Measurements from ENCODE around the gene KDM3B.
"Not testable (repeated sequence)": the region's sequence is repeated elsewhere in the genome, so short reads cannot be mapped to it uniquely, and the experiment has no call there.

KDM3B gene

DNA sequence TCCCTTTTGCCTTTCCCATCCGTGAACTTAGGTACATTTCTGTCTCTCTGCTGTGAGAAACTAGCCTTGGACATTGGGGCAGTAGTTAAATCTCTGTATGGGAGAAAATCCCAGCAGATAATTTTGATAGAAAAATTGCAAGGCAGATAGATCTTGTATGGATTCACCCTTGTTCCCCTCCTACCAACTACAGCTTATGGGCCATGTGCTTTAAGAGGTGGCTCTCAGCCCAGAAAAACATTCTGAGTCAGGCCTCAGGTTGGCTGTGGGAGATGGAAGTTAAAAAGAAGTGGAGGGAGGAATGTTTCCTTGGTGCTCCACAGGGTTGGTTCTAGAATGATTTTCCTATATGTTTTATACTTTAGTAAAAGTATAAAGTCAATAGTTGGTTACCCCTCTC is 1.4 kb upstream of the KDM3B start:
- DNase-seq, result no peak

GRCh38 chr5:138351517-138351916 is 968 bp upstream of the KDM3B start:
- no peak for DNase-seq

GRCh38 chr5:138352722-138353559 is 456 bp downstream of the KDM3B start:
- peak; percentile 64 to 73 for DNase-seq

GRCh38 chr5:138353560-138354080 is 1.1 kb downstream of the KDM3B start:
- DNase-seq, result no peak

GRCh38 chr5:138354387-138354786 is 1.9 kb downstream of the KDM3B start:
- DNase-seq, result no peak

DNA sequence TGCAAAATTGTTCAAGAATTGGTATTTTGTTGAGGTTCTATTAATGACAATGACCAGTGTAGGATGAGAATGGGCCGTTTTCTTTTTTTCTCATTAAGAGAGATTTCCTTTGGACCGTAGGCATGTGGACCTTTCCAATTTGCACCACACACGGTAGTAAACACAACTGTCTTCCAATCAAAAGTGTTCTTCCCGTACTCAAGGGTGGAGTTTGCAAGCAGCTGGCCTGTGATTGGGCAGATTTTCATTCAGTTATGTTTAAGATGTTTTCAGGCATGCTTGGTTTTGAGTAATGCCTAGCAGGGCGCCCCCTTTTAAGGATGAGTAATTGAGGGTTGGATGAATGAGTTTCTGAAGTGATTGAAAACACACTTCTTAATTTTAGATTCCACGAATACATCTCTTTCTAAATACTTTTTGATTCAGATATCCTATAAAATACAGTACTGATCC is 2.5 kb downstream of the KDM3B start:
- peak; percentile 50 to 66 for DNase-seq

DNA sequence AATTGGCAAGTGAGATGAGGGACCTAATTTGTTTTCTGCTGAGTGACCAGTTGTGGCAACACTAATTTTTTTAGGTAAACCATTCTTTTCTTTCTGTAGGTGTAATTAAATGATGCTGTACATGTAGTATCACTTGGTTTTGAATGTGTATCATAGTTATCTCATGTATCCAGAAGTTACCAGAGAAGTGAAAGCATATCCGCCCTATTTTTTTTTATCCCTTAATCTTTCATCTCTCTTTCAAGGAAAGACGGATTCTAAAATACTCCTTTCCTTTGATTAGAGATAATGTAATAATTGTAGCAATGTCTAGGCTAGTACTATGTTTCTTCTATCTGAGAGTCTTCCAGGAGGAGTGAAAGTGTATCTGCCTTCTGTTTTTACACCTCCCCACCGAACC is 7.1 kb downstream of the KDM3B start:
- DNase-seq, result no peak

DNA sequence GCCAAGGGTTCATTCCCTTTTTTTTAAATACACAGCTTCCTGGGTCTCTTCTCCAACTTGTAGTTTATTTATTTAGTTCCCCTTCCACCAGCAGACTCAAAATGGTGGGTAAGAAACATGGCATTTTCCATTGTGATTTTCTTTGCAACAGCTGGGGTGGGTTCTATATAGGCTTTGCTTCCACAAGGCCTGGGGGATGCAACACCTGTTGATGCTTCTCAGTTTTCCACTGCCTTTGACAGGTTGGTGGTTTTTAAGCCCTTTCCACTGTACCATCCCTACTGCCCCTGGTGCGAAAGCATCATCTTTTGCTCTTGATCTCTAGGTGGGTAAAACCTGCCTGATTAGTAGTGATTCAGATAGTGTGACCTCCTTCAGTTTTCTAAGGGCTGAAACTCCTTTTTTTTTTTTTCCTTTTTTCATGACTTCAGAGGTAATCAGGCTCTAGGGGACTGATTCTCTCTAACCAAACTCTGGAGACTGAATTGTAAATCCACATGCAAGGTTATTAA is 8.5 kb downstream of the KDM3B start:
- DNase-seq, result no peak

DNA sequence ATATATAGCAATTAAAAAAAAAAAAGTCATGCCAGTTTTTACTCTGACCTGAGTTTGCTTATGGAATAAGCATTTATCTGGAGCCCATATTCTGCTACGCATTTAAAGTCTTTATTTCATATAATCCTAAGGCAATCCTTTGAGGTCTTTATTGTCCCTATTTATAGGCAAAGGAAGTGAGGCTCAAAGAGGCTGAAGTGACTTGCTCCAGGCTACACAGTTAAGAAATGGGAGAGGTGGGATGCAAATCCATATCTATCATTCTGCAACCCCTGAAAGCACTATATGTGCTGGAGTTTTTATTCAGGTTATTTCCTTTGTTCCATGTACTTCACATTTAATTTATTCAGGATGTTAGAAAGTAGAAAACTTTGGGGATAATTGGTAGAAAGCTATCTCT is 12.1 kb downstream of the KDM3B start:
- DNase-seq, result no peak

- no peak for DNase-seq
These were observed 14.3 kb downstream of the KDM3B start for GRCh38 chr5:138366632-138367382.

DNA sequence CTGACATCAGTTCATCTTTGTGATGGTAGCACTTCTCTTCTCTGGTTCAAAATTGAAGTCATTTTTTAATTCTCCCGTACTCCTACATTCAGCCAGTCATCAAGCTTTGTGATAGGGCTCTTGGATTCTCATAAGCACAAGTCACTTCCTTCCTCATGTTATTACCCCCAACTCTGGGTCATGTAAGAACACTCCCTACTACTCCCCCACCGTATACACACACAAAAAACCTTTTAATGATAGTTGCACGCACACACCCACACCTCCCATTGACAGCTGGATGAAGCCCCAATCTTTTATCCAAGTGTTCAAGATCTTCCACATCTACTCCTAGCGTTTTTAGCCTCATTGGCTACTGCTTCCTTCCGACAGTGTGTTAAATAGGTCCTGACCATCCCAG is 16.8 kb downstream of the KDM3B start:
- DNase-seq, result no peak

GRCh38 chr5:138369706-138370105 is 17.2 kb downstream of the KDM3B start:
- no peak for DNase-seq

- DNase-seq, result no peak
These were observed 18.1 kb downstream of the KDM3B start for GRCh38 chr5:138370537-138370936.

- no peak for DNase-seq
These were observed 19.0 kb downstream of the KDM3B start for GRCh38 chr5:138371454-138371853.

GRCh38 chr5:138372225-138372624 is 19.7 kb downstream of the KDM3B start:
- DNase-seq, result no peak

DNA sequence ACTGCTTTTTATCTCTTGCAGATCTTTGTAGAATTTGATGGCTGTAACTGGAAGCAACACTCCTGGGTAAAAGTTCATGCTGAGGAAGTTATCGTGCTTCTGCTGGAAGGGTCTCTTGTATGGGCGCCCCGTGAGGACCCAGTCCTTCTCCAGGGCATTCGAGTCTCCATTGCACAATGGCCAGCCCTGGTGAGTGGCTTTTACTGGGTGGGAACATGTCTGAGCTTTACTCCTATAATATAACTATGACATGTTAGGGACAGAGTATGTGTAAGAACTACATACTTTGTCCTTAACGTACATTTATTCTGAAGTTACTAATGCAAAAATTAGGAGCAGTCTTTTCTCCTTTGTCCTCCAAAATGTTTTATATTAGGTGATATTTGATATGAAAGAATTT is 20.2 kb downstream of the KDM3B start:
- no peak for DNase-seq

- no peak for DNase-seq
These were observed 29.9 kb downstream of the KDM3B start for GRCh38 chr5:138382347-138382746.

- no peak for DNase-seq
These were observed 33.2 kb downstream of the KDM3B start for GRCh38 chr5:138385660-138386059.

DNA sequence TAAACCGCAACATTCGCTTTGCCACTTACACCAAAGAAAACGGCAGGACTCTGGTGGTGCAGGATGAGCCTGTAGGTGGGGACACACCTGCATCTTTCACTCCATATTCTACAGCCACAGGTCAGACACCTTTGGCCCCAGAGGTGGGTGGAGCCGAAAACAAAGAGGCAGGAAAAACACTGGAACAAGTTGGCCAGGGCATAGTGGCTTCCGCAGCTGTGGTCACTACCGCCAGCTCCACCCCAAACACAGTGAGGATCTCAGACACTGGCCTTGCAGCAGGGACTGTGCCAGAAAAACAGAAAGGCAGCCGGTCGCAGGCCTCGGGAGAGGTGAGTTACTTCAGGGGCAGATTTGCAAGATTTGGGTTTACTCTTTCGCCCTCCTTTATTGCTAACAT is 33.8 kb downstream of the KDM3B start:
- no peak for DNase-seq

DNA sequence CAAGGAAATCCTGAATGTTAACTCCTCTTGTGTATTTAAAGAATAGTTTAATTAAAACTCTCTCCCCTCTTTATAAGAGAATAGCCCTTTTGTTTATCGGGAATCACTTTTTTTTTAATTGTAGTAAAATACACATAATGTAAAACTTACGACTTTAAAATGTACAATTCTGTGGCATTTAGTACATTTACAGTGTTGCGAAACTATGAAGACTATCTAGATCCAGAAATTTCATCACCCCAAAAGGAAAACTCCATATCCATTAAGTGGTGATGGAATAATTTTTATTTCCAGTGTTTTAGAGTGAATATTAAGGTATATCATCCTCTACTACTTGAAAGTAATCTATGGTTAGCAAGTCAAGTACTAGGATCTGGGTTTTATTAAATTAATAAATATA is 36.8 kb downstream of the KDM3B start:
- DNase-seq, result no peak

DNA sequence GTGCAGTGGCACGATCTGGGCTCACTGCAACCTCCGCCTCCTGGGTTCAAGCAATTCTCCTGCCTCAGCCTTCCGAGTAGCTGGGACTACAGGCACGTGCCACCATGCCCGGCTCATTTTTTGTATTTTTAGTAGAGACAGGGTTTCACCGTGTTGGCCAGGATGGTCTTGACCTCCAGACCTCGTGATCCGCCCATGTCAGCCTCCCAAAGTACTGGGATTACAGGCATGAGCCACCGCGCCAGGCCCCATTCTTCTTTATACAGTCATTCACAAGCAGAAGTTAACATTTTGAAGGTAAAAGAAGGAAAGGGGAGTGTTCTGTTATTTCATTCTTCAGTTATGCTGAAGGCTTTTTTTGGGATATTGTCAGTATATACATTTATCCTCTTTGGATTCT is 37.4 kb downstream of the KDM3B start:
- DNase-seq, result not testable (repeated sequence)

DNA sequence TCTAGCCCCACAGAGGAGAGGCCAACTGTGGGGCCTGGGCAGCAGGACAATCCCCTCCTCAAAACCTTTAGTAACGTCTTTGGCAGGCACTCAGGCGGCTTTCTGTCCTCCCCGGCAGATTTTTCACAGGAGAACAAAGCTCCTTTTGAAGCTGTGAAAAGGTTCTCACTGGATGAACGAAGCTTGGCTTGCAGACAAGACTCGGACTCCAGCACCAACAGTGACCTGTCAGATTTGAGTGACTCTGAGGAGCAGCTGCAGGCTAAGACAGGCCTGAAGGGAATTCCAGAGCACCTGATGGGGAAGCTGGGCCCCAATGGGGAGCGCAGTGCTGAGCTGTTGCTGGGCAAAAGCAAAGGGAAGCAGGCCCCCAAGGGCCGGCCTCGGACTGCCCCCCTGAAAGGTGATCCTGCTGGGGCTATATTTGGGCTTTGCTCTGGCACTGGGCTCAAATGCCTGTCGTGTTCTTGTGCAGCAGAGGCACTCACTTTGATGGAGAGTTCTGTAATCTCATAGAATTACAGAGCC is 39.4 kb downstream of the KDM3B start:
- DNase-seq, result no peak

GRCh38 chr5:138402640-138403039 is 50.2 kb downstream of the KDM3B start:
- DNase-seq, result no peak

DNA sequence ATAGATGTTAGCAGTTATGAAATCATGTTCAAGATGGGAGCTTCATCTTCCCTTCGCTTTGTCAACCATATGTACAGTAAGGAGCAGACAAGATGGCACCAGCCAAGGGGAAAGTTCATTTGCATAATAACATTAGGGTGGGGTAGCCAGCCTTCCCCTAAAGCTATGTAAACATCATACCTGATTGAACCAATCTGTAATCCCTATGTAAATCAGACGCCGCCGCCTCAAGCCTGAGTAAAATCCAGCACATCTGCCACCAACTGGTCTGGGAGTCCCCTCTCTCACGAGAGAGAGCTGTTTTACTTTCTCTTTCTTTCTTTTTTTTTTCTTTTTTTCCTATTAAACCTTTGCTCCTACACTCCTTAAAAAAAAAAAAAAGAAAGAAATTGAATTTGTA is 55.5 kb downstream of the KDM3B start:
- peak; percentile 28 to 36 for DNase-seq

All from activated CD4-positive, alpha-beta T cell treated with anti-CD3 and anti-CD28 coated beads, Interleukin-2, amount 50 U/mL, for 48 hours (primary cell).